HCEC 1CT (cell line): ENCODE measurements around the gene ZBTB32.

Experiments used
- DNase-seq: peaks from one replicate; pipeline ENCODE4 v3.0.0-alpha.2; 2017

ZBTB32 gene

GRCh38 chr19:35738021-35738886, 33.9 kb downstream of the ZBTB32 start:
- no peak for DNase-seq

- no peak for DNase-seq
Measured at GRCh38 chr19:35738887-35739229, 34.5 kb downstream of the ZBTB32 start.

DNA sequence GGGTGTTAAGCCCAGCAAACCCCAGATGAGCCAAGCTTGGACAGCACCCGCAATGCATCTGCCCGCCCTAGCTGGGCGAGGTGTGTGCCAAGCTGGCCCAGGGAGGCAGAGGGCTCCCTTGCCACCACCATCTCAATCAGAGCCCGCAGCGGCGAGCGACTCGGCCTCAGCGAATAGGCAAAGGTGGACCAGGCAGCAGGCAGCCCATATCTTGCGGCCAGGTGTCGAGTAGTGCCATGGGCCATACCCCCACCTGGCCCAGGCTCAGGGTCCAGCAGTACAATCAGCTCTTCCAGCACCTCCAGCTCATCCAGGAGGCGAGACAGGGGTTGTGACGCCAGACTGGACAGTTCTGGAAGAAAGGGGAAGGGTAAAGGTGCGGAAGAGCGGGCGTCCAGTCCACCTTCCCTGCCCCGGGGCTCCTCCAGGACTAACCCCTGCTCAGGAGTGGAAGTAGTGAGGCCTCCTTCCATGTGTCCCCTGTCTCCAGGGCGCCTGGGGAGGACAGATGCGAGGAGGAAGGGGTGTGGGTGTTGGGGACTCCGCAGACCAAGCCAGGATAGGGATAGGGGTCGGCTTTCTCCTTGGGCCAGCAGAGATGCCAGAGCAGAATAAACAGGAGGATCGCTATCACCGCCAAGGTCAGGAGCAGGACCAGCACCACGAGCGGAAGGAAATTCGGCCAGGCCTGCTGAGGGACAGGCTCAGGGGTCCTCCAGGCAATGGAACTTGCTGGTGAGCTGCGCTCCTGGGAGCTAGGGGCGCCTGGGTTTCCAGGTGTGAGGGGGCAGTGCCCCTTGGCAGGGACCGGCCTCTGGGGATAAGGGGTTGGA, 35.1 kb downstream of the ZBTB32 start:
- DNase-seq = no peak

DNA sequence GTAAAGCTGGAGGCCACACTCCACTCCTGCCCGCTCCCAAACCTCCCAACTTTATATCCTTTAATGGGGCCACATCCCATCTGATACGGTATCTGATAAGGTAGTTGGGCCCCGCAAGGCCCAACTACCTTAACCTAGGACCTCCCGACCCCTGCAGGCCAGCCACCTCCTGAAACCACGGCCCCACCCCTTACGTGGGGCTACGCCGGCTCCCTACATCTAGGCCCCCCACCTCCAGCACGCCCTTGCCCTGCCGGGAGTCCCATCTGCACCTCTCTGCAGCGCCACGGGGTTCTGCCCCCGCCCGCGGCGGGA, 35.7 kb downstream of the ZBTB32 start:
- no peak for DNase-seq

GRCh38 chr19:35740423-35741202, 36.3 kb downstream of the ZBTB32 start:
- peak; percentile 97 for DNase-seq

DNA sequence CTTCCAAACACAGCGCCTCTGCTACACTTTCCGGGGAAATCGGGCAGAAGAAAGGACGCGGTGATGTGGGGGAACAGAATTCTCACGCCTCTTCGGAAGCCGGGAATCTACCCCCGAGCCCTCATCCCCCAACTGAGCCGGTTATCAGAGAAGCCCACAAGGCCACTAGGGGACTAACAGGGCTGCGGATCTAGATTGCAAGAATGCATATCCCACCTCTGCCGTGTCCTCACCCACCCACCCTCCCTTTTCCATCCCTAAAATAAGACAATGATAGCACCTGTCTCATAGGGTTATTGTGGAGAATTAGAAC, 36.8 kb downstream of the ZBTB32 start:
- no peak for DNase-seq

GRCh38 chr19:35742121-35742724, 37.9 kb downstream of the ZBTB32 start, which contains the start of gene IGFLR1:
IGFLR1 (minus strand) TSS chr19:35742452; CDS start chr19:35741180, 1,272 bp downstream.
- DNase-seq = no peak

GRCh38 chr19:35743640-35744429, 39.5 kb downstream of the ZBTB32 start:
- no peak for DNase-seq

GRCh38 chr19:35744430-35745327, 40.3 kb downstream of the ZBTB32 start:
- DNase-seq = peak; percentile 96

GRCh38 chr19:35745328-35746086, 41.1 kb downstream of the ZBTB32 start, which contains the start of the genes PSENEN and U2AF1L4:
PSENEN (plus strand) TSS chr19:35745651; CDS start chr19:35745931, 280 bp downstream.
U2AF1L4 (minus strand) TSS chr19:35745418; CDS start chr19:35745391, 27 bp downstream.
- DNase-seq = peak; percentile 98

GRCh38 chr19:35746087-35746462, 41.7 kb downstream of the ZBTB32 start:
- DNase-seq = no peak

GRCh38 chr19:35746531-35746930, 42.2 kb downstream of the ZBTB32 start:
- no peak for DNase-seq

- peak; percentile 99 for DNase-seq
Measured at GRCh38 chr19:35748106-35749020, 44.0 kb downstream of the ZBTB32 start, which contains the start of gene LIN37. LIN37 (plus strand) TSS chr19:35748576; CDS start chr19:35748725, 149 bp downstream.

DNA sequence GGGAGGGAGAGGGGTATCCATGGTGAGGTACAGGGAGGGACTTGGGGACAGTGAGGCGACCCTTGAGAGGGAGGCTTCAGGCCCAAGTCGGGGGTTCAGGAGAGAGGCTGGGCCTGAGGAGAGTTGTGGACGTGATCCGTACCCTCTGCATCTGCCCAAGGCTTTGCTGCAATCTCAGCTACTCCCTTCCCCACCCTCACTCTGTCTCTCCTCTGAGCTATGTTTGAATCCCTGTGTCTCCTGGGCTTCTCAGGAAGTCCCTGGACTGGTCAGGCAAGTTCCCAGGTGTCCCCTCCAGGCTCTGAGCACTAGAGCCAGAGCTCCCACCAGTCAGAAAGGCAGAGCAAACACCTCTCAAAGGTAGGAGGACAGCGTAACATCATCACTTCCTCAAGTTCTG, 45.8 kb downstream of the ZBTB32 start:
- DNase-seq = no peak

DNA sequence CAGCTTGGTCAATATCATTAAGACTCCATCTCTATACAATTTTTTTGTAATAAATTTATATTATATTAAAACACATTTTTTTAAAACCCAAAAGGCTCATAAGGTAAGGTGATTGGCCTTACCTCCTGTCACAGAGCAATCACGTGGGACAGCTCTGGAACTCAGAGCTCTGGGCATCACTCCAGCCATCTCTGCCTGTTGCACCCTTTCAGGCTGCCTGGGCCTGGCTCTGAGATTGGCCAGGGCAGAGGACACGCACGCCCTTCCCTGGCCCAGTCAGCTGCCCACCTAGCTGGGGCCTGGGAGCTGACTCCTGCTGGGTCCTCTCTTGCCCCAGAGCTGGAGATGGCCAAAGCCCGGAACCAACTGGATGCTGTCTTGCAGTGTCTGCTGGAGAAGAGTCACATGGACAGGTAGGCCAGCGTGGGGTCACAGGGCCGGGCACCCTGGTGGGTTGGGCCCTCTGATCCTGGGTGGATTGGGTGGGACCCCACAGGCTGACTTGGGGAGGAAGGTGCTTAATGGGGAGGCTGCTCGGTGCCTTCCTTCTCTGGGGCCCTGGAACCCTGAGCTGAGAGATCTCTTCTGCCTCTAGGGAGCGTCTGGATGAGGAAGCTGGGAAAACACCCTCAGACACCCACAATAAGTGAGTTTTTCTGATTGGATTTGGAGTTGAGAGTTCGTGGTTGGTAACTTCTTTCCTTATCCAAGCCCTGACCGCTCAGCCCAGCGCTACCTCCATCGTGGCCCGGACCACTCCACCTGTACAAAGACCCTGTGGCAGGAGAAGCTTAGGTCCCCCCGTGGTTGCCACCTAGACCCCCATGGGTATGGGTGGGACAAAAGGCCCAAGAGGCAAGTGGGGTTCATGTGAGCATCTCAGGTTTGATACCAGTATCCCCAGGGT, 47.7 kb downstream of the ZBTB32 start:
- no peak for DNase-seq

DNA sequence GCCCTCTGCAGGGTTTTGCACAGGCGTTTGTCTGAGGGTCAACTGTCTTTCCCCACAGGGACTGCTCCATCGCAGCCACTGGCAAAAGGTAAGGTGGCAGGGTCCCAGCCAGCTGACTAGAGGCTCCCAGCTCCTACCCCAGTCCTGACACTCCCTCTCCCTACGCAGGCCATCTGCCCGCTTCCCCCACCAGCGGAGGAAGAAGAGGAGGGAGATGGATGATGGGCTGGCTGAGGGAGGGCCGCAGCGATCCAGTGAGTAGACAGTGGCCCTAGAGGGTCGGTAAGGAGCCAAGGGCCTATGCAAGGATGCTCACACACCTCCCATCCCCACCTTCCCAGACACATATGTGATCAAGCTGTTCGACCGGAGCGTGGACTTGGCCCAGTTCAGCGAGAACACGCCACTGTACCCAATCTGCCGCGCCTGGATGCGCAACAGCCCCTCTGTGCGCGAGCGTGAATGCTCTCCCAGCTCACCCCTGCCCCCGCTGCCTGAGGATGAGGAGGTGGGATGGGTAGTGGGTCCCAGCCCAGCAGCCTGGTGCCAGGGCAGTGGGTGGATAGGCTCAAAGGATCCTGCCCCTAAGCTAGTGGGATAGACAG, 48.5 kb downstream of the ZBTB32 start:
- no peak for DNase-seq

DNA sequence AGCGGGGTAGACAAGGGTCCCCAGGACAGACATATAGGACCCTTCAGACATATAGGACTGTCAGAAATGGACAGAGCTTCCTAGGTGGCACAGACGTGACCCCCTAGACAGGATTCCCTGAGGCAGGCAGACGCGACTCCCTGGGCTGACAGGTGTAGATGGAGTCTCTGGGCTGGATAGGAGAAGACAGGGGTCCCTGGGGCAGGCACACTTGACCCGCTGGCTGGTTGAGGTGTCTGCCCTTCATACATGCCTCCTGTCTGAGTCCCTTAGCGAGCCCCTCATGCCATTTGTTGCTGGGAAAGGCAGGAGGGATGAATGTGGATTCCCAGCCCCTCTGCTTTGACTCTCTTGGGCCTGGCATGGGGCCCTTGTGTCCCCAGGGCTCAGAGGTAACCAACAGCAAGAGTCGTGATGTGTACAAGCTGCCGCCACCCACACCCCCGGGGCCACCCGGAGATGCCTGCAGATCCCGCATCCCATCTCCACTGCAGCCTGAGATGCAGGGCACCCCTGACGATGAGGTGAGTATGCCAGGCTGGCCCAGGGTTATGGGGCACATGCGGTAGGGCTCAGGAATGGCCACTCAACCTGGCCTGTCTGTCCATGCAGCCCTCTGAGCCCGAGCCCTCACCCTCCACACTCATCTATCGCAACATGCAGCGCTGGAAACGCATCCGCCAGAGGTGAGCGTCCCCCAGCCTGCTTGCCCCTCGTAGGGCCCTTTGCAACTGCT, 49.4 kb downstream of the ZBTB32 start:
- DNase-seq = no peak
